Measurements from ENCODE around the gene FOXO1.

The FOXO1 gene

DNA sequence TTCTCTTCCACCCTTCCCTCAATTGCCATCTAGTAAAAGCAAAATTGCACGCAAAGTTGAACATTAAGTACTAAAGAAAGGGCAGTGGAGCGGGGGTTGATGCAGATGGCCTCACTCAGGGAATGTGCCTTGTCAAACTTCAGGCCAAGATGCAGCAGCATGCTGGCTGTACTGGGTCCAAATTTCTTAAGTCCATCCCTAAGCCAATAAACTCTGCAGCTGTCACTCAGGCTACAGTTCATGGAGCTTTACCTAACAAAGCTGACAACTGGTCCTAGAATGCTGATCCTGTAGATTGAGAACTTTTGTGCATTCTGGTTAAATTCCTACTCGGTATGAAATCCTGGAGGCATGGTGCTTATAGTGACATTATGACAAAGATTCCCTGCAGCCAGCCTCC lies 88.4 kb downstream of the FOXO1 start:
- H3K4me3 ChIP-seq (ENCODE audit: low read depth, low read length): no peak overlapping the region
- peaks cover 29% of the 10 kb centered on the region for H3K4me1 ChIP-seq (ENCODE audit: control insufficient read depth, insufficient read depth, low read length)
- H3K9me3 ChIP-seq (ENCODE audit: control insufficient read depth, insufficient read depth, low read depth, low read length): peaks cover 5% of the 10 kb centered on the region
- H3K27ac ChIP-seq (ENCODE audit: low read depth, low read length): no peak overlapping the region
- H3K9ac ChIP-seq (ENCODE audit: low read length): no peak overlapping the region
- H3K27me3 ChIP-seq (ENCODE audit: control insufficient read depth, insufficient read depth, low read length): no peaks in the 10 kb centered on the region
- H3K36me3 ChIP-seq (ENCODE audit: control insufficient read depth, insufficient read depth, low read length): no peaks in the 10 kb centered on the region

DNA sequence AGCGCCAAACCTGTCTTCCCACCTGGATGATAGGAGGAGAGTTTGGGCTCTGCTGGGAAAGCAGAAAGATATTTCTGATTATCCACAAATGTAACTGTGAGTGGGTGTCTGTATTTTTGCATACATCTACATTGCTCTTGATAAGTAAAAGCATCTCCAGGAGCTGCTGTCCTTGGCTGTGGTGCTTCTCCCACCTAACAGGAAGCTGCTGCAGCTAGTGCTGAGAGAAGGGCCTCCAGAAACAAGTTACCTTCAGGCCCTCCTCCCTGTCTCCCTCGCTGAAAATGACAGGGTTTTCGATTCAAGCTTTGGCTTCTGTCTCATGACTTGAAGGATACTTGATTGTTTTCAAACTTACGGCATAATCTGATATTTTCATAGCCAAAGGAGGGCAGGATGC lies 90.1 kb downstream of the FOXO1 start:
- Histone ChIP-seq H3K36me3 (ENCODE audit: control insufficient read depth, insufficient read depth, low read length) (no peaks in the 10 kb centered on the region), H3K27me3 (ENCODE audit: control insufficient read depth, insufficient read depth, low read length) (no peaks in the 10 kb centered on the region), H3K27ac (ENCODE audit: low read depth, low read length) (no peak overlapping the region), H3K9me3 (ENCODE audit: control insufficient read depth, insufficient read depth, low read depth, low read length) (no peaks in the 10 kb centered on the region), H3K4me1 (ENCODE audit: control insufficient read depth, insufficient read depth, low read length) (peaks cover 40% of the 10 kb centered on the region), H3K9ac (ENCODE audit: low read length) (no peak overlapping the region), H3K4me3 (ENCODE audit: low read depth, low read length) (no peak overlapping the region)

DNA sequence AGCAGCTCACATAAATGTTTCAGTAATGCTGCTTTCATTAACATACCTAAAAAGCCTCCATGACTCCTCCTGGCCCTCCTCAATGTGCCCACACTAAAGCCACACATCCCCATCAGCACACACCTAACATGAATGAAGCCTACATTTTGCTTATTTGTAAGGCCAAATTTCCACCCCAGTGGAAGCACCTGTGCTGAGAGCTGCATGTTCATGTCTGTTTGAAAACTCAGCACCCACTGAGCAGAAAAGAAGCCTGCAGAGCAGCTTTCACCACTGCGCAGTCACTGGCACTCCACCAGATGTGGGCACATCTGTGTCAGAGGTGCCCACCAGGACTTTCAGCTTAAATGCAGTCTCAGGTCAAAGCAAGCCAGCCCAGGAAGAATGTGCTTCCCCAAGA lies 93.5 kb downstream of the FOXO1 start:
- Histone ChIP-seq H3K4me1 (ENCODE audit: control insufficient read depth, insufficient read depth, low read length) (peaks cover 41% of the 10 kb centered on the region), H3K9ac (ENCODE audit: low read length) (no peak overlapping the region), H3K9me3 (ENCODE audit: control insufficient read depth, insufficient read depth, low read depth, low read length) (no peaks in the 10 kb centered on the region), H3K36me3 (ENCODE audit: control insufficient read depth, insufficient read depth, low read length) (no peaks in the 10 kb centered on the region), H3K27ac (ENCODE audit: low read depth, low read length) (no peak overlapping the region), H3K4me3 (ENCODE audit: low read depth, low read length) (no peak overlapping the region), H3K27me3 (ENCODE audit: control insufficient read depth, insufficient read depth, low read length) (no peaks in the 10 kb centered on the region)

DNA sequence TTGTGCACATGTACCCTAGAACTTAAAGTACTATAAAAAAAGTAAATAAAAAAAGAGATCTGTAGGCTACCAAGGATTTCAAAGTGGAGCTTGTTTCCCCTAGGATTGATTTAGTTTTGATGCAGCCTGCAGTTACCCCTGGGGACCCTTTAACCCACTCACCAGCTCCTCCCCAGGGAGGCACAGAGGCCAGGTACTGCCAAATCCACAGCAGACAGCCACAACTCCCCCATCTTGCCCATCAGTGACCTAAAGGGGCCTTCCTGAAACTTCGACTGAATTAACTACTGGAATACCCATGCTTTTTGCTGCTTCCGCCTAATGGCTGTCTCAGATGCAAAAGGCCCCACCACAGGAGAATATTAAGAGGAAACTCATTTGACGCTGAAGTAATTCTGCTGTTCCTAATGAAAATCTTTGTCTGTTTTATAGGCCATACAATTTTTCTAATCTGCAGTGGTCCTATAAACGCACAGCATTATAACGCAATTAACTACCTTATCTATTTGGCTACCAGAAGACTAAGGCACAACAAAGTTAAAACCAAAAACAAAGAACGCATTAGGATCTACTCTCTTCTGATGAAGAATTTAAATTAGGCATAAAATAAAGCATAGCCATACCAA lies 95.0 kb downstream of the FOXO1 start:
- Histone ChIP-seq H3K4me1 (ENCODE audit: control insufficient read depth, insufficient read depth, low read length) (peaks cover 32% of the 10 kb centered on the region), H3K27ac (ENCODE audit: low read depth, low read length) (no peak overlapping the region), H3K9me3 (ENCODE audit: control insufficient read depth, insufficient read depth, low read depth, low read length) (no peaks in the 10 kb centered on the region), H3K9ac (ENCODE audit: low read length) (no peak overlapping the region), H3K36me3 (ENCODE audit: control insufficient read depth, insufficient read depth, low read length) (no peaks in the 10 kb centered on the region), H3K4me3 (ENCODE audit: low read depth, low read length) (no peak overlapping the region), H3K27me3 (ENCODE audit: control insufficient read depth, insufficient read depth, low read length) (no peaks in the 10 kb centered on the region)

DNA sequence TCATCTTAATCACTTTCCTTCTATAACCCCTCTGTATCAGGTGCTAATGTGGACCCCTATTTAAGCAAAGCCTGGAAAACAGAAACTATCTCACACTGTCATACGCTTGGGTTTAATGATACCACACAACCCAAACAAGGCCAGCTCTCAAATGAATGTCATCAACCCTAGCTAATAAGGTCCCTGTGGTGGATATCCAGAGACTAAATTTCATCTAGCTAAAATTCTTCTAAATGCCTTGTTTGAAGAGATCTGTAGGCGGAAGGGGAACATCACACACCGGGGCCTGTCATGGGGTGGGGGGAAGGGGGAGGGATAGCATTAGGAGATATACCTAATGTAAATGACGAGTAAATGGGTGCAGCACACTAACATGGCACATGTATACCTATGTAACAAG lies 95.5 kb downstream of the FOXO1 start:
- no peaks in the 10 kb centered on the region for H3K27me3 ChIP-seq (ENCODE audit: control insufficient read depth, insufficient read depth, low read length)

DNA sequence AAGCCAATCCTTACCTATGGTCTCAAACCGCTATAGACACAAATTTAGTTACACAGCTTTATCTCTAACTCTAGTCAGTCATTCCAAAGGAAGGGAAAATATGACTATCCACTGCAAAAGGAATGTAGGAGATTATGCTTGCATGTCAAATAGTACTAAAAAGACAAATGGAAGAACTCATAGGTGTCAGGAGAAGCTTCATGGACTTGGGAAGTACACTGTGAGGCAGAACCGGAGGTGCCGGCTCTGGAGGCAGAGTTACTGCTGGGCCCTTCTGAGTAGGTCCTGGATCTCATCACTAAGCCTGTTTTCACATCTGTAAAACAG lies 97.5 kb downstream of the FOXO1 start:
- no peak overlapping the region for H3K9ac ChIP-seq (ENCODE audit: low read length)
- H3K4me3 ChIP-seq (ENCODE audit: low read depth, low read length): no peak overlapping the region
- no peaks in the 10 kb centered on the region for H3K36me3 ChIP-seq (ENCODE audit: control insufficient read depth, insufficient read depth, low read length)
- H3K27ac ChIP-seq (ENCODE audit: low read depth, low read length): no peak overlapping the region
- H3K27me3 ChIP-seq (ENCODE audit: control insufficient read depth, insufficient read depth, low read length): no peaks in the 10 kb centered on the region
- H3K9me3 ChIP-seq (ENCODE audit: control insufficient read depth, insufficient read depth, low read depth, low read length): no peaks in the 10 kb centered on the region
- H3K4me1 ChIP-seq (ENCODE audit: control insufficient read depth, insufficient read depth, low read length): peaks cover 50% of the 10 kb centered on the region

More for the DNA sequence above, 95.5 kb downstream of the FOXO1 start:
- no peaks in the 10 kb centered on the region for H3K9me3 ChIP-seq (ENCODE audit: control insufficient read depth, insufficient read depth, low read depth, low read length)
- H3K4me1 ChIP-seq (ENCODE audit: control insufficient read depth, insufficient read depth, low read length): peaks cover 31% of the 10 kb centered on the region
- no peak overlapping the region for H3K27ac ChIP-seq (ENCODE audit: low read depth, low read length)
- no peak overlapping the region for H3K9ac ChIP-seq (ENCODE audit: low read length)
- H3K4me3 ChIP-seq (ENCODE audit: low read depth, low read length): no peak overlapping the region
- H3K36me3 ChIP-seq (ENCODE audit: control insufficient read depth, insufficient read depth, low read length): no peaks in the 10 kb centered on the region

DNA sequence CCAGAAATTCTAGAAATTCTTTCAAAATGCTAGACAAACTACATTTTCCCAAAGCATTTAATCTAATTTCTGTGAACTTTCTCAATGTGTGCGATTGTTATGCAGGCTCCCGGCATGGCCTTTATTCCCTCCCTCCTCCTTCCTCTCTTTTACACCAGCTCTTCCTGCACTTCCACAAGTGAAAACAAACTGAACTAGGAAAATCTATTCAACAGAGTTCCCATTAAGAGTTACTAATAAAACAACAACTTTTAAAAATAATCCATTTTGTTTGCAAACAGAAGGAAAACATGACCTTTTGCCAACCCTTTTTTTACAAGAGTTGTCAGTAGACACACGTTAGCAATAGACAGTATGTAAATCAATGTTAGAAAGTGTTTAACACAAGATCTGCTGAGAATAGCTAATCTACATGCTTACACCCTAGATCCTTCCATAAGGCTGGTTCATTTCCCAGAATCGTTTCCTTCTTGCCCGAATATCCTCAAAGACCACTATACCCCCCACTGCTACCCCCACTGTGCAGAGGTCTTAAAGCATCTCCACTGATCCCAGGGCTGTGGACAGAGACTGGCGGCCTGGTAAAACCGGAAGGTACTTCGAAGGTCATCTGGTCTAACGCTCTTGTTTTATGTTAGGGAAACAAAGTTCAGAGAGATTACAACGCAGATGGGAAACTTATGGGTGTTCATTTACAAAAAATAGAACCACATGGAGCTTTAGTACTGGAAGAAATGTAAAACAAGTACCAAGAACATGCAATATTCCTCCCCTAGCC lies 98.0 kb downstream of the FOXO1 start:
- Histone ChIP-seq H3K4me3 (ENCODE audit: low read depth, low read length) (no peak overlapping the region), H3K27me3 (ENCODE audit: control insufficient read depth, insufficient read depth, low read length) (no peaks in the 10 kb centered on the region), H3K36me3 (ENCODE audit: control insufficient read depth, insufficient read depth, low read length) (no peaks in the 10 kb centered on the region), H3K4me1 (ENCODE audit: control insufficient read depth, insufficient read depth, low read length) (peaks cover 55% of the 10 kb centered on the region), H3K27ac (ENCODE audit: low read depth, low read length) (no peak overlapping the region), H3K9me3 (ENCODE audit: control insufficient read depth, insufficient read depth, low read depth, low read length) (no peaks in the 10 kb centered on the region), H3K9ac (ENCODE audit: low read length) (no peak overlapping the region)

DNA sequence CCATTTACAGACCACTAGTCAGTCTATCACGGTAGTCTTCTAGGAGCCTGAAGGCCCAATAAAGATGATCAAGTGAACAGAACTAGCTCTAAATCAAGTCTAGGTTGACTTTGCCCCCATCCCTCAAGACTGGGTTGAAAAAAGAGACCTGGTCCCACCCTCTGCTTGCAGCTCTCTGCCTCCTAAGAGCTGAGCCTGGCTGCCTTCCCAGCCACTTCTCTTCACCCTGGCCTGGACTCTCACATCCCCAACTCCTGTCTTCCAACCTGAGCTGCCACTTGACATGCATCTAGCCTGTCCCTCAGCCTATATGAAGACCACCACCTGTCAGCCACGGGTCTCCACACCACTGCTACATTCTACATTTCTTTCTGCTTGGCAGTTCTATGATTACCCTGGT lies 99.6 kb downstream of the FOXO1 start:
- Histone ChIP-seq H3K36me3 (ENCODE audit: control insufficient read depth, insufficient read depth, low read length) (no peaks in the 10 kb centered on the region), H3K27me3 (ENCODE audit: control insufficient read depth, insufficient read depth, low read length) (no peaks in the 10 kb centered on the region), H3K9ac (ENCODE audit: low read length) (no peak overlapping the region), H3K4me1 (ENCODE audit: control insufficient read depth, insufficient read depth, low read length) (peaks cover 47% of the 10 kb centered on the region), H3K4me3 (ENCODE audit: low read depth, low read length) (no peak overlapping the region), H3K27ac (ENCODE audit: low read depth, low read length) (no peak overlapping the region), H3K9me3 (ENCODE audit: control insufficient read depth, insufficient read depth, low read depth, low read length) (no peaks in the 10 kb centered on the region)

DNA sequence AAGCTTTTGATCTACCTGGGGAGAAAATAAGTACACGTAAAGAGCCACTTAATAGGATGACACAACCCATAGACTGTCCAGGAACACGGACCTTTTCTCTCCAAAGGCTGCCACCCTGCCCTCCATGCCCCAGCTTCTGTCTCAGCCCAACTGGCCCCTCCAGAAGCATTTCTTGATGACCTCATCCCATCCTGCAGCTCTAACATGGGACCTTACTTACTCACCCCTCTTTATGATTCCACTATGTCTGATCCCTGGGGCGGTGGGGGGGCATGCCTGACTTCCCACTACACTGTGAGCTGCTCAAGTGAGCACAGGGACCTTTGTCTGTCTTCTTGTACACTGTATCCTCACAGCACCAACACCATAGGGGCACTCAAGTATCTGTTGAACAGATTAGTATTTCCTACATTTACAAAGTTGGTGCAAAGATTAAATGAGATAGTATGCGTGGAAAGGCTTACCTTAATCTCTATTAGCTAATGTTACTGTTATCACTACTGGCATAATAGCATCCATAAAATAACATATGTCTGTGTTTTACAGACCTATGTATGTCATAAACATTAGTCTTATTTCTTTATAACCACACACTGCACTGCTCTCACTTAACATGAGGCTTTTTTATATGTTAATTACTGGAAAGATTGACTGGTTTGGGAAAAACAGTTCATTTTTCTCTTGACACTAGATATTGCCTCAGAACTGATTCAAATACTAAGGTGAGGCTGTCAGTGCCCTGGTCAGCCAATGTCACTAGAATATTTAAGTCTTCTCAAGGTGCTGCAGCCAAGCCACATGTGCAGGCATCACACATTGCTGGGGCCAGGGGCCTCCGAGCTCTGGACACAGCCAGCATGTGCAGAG lies 100.9 kb downstream of the FOXO1 start:
- peaks cover 3% of the 10 kb centered on the region; the same call in 1 of the 2 replicates for H3K36me3 ChIP-seq (ENCODE audit: control insufficient read depth, insufficient read depth, low read length)
- H3K4me1 ChIP-seq (ENCODE audit: control insufficient read depth, insufficient read depth, low read length): peaks cover 43% of the 10 kb centered on the region
- no peak overlapping the region for H3K27ac ChIP-seq (ENCODE audit: low read depth, low read length)
- no peak overlapping the region for H3K4me3 ChIP-seq (ENCODE audit: low read depth, low read length)
- no peaks in the 10 kb centered on the region for H3K27me3 ChIP-seq (ENCODE audit: control insufficient read depth, insufficient read depth, low read length)
- no peaks in the 10 kb centered on the region for H3K9me3 ChIP-seq (ENCODE audit: control insufficient read depth, insufficient read depth, low read depth, low read length)
- H3K9ac ChIP-seq (ENCODE audit: low read length): no peak overlapping the region

DNA sequence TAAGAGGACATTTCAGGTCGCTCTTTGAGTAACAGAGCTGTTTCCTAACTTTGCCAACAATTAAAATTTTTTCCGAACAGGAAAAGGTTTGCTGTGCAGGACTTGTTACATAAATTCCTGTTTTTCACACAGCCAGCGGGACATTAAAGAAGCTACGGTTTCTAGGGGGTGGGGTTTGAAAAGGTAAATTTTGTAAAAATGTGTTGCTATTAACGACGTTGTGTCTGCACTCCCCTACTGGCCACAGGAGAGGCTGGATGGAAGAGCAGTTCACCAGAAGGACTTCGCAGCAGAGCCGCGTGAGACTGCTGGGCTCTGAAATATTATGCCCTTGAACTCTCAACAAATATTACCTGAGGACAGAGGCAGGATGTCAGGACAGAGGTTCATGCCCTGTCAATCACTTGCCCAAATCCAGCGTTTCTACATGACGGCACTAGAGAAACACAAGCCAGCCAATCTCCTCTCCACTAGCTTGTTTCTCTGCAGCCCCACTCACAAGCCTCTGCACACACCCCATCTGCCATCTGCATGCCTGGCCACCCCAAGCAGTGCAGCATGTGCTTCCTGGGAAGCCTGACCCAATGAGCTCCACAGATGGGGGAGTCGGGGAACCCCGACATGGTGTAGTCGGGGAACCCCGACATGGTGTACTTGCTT lies 102.0 kb downstream of the FOXO1 start:
- Histone ChIP-seq H3K27ac (ENCODE audit: low read depth, low read length) (no peak overlapping the region), H3K9me3 (ENCODE audit: control insufficient read depth, insufficient read depth, low read depth, low read length) (no peaks in the 10 kb centered on the region), H3K27me3 (ENCODE audit: control insufficient read depth, insufficient read depth, low read length) (no peaks in the 10 kb centered on the region), H3K4me1 (ENCODE audit: control insufficient read depth, insufficient read depth, low read length) (peaks cover 43% of the 10 kb centered on the region), H3K36me3 (ENCODE audit: control insufficient read depth, insufficient read depth, low read length) (peaks cover 13% of the 10 kb centered on the region), H3K9ac (ENCODE audit: low read length) (no peak overlapping the region), H3K4me3 (ENCODE audit: low read depth, low read length) (no peak overlapping the region)

Measured in HUES6 (cell line).